GM19193 (cell line): ENCODE measurements around the gene C17orf78.
A peak's percentile ranks its signal among the peaks of the same experiment; 100 is the strongest.

ENCODE experiments used
- POLR2A ChIP-seq: IDR thresholded peaks from 4 replicates; pipeline ENCODE4 v1.6.1; 2011; ENCODE audit not compliant: insufficient read depth, insufficient read length; ENCODE audit errors: extremely low read depth

Gene C17orf78

GRCh38 chr17:37384560-37385149 is 8.9 kb downstream of the C17orf78 start:
- no peak for TF ChIP-seq POLR2A

GRCh38 chr17:37385474-37385990 is 9.7 kb downstream of the C17orf78 start:
- TF ChIP-seq POLR2A: no peak

- TF ChIP-seq POLR2A: no peak
These were observed 10.7 kb downstream of the C17orf78 start for GRCh38 chr17:37386462-37386861.

GRCh38 chr17:37388266-37388665 is 12.5 kb downstream of the C17orf78 start:
- TF ChIP-seq POLR2A: no peak

- no peak for TF ChIP-seq POLR2A
These were observed 13.4 kb downstream of the C17orf78 start for GRCh38 chr17:37389160-37389559.

- TF ChIP-seq POLR2A: no peak
These were observed 15.4 kb downstream of the C17orf78 start for GRCh38 chr17:37391146-37391545.

- TF ChIP-seq POLR2A: no peak
These were observed 16.3 kb downstream of the C17orf78 start for GRCh38 chr17:37392024-37392590.

GRCh38 chr17:37393352-37393751 is 17.6 kb downstream of the C17orf78 start:
- no peak for TF ChIP-seq POLR2A

- TF ChIP-seq POLR2A: no peak
These were observed 23.5 kb downstream of the C17orf78 start for GRCh38 chr17:37399265-37399803.

GRCh38 chr17:37400505-37400904 is 24.7 kb downstream of the C17orf78 start:
- TF ChIP-seq POLR2A: no peak

GRCh38 chr17:37405955-37406634 is 30.3 kb downstream of the C17orf78 start:
- TF ChIP-seq POLR2A: no peak

- peak; percentile 76 for TF ChIP-seq POLR2A
These were observed 31.1 kb downstream of the C17orf78 start, which contains the start of the genes ACACA and TADA2A for GRCh38 chr17:37406635-37407461. ACACA (minus strand) TSS chr17:37406836; CDS start chr17:37406299, 537 bp downstream. TADA2A (plus strand) TSS chr17:37406886; CDS start chr17:37411366, 4,480 bp downstream.

GRCh38 chr17:37410357-37410756 is 34.6 kb downstream of the C17orf78 start:
- no peak for TF ChIP-seq POLR2A

GRCh38 chr17:37413875-37414519 is 38.2 kb downstream of the C17orf78 start:
- TF ChIP-seq POLR2A: no peak
